K562 (cell line): ENCODE measurements around the gene HOXB8. TPM values are rescaled to one million over a fixed set of nuclear protein-coding genes. Genes with fewer than 3 reads are reported as not detected.

Experiments
- E2F1 ChIP-seq: sonication (generic); formaldehyde crosslinking; IDR thresholded peaks from 2 replicates; pipeline ENCODE4 v1.8.1; 2023; ENCODE audit warnings: mild to moderate bottlenecking, missing genetic modification reagents, moderate library complexity
- HNRNPLL ChIP-seq: fragments of 200-400 bp; formaldehyde crosslinking; IDR thresholded peaks from 2 replicates; pipeline ENCODE4 v1.6.1; 2017; ENCODE audit warnings: low read length, low read depth, mild to moderate bottlenecking; ENCODE audit not compliant: poor library complexity, severe bottlenecking
- JUN ChIP-seq, 2 experiments: sonication (generic) in 1 of 2; formaldehyde crosslinking in 1 of 2; IDR thresholded peaks; 2 replicates each; pipeline versions ENCODE4 v1.6.1 to v1.8.0; 2012 to 2022; ENCODE audit warnings: borderline replicate concordance in 2 of 2, mild to moderate bottlenecking in 2 of 2, improper control_type of control experiment in 1 of 2, low read depth in 1 of 2, low read length in 1 of 2, missing genetic modification reagents in 1 of 2
- NBN ChIP-seq: fragments of 450-650 bp; IDR thresholded peaks from 2 replicates; pipeline ENCODE4 v1.6.1; 2016; ENCODE audit warnings: low read depth, mild to moderate bottlenecking
- PHF8 ChIP-seq: fragments of 200-600 bp; sonication (generic); IDR thresholded peaks from 2 replicates; pipeline ENCODE4 v1.6.1; 2012; ENCODE audit warnings: mixed run types, mild to moderate bottlenecking, inconsistent platforms, low read length, moderate library complexity, borderline replicate concordance
- RAD51 ChIP-seq: fragments of 450-650 bp; IDR thresholded peaks from 2 replicates; pipeline ENCODE4 v1.7.1; 2016; ENCODE audit warnings: low read depth, mild to moderate bottlenecking, borderline replicate concordance
- polyA plus RNA-seq, 8 experiments: library from polyadenylated mRNA; depleted of rRNA in 4 of 8; stranded (reverse) in 5 of 8; unstranded in 3 of 8; fragments of >200 nt; fragmentation: Nextera tagmentation in 2 of 8; fragmentation: Illumina TruSeq in 1 of 8; extraction: Ambion mirVana in 2 of 8; extraction: Trizol in 1 of 8; gene quantifications; 2 replicates each; pipeline versions ENCODE4 v1.2.1 to v1.2.3, GENCODE V29; 2011 to 2014; ENCODE audit warnings: inconsistent platforms in 1 of 8, missing spikeins in 1 of 8
- total RNA-seq, 7 experiments: library from RNA; depleted of rRNA in 6 of 7; stranded (reverse); fragments of >200 nt in 6 of 7; fragmentation: Illumina TruSeq in 2 of 7; extraction: Trizol in 2 of 7; gene quantifications; 2 replicates each; pipeline versions ENCODE4 v1.2.1 to v1.2.3, GENCODE V29; 2011 to 2021; ENCODE audit warnings: low replicate concordance in 1 of 7
- TF ChIP-seq, protein P1 (sequence below): sonication (generic); formaldehyde crosslinking; IDR thresholded peaks from 2 replicates; pipeline ENCODE4 v1.8.0; 2022; ENCODE audit warnings: missing genetic modification reagents, mild to moderate bottlenecking, moderate library complexity, borderline replicate concordance
- TF ChIP-seq, protein P2 (sequence below): fragments of 450-650 bp; IDR thresholded peaks from 2 replicates; pipeline ENCODE4 v1.6.1; 2016; ENCODE audit warnings: mild to moderate bottlenecking, moderate library complexity
- TF ChIP-seq, protein P3 (sequence below), 2 experiments: fragments of 450-650 bp; conservative IDR thresholded peaks; 2 replicates each; pipeline ENCODE4 v1.6.1; 2017; ENCODE audit warnings: mild to moderate bottlenecking in 2 of 2, moderate library complexity in 2 of 2

Gene HOXB8
- total and polyA plus RNA-seq, 9 of the 15 experiments (the other 6 are each of a cell fraction or from before 2014, with no cell fraction given) = 0.52 to 23.8 (median 3.6) TPM

DNA sequence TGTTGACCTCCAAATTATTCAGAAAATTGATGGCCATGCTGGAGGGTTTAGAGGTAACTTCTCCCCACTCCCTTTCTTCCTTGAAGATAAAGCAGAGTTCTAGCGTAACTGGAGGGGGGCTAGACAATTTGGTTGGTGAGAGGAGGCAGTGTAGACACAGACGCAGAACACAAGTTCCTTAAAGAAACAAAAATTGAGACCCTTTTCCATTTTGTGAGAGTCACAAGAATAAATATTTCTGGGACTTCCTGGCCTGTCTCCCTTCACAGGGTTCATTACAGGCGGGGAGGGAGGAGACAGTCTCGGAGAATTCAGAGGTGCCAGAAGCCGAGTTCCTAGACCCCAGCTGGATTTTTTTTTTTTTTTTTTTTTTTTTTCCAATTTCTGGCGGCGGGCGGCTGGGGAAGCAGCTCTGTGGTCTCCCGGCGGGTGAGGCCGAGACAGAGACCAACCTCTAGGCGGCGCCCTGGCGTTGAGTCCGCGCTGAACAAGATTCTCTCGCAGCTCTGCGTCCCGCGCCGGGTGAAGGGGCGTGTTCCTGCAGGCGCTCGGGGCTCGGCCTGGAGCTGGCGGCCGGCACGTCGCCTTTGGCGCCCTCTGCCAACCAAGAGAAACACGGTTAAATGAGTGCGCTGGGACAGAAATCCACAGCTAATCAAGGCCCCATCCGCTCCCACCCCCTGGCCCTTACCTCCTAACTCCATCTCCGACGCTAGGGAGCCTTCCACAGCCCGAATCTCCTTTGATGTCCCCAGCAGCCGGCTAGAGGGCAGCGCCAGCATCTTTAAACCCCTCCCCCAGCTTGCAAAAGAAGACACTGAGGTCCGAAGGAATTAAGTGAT is 21.3 kb upstream of the HOXB8 start (continued):
- TF ChIP-seq HNRNPLL (peak; percentile 18), E2F1 (CRISPR knock-in tag) (no peak), JUN (IDR thresholded peaks at IDR 0.05; ENCODE audit: borderline replicate concordance, low read depth, low read length) (0 out of 2 replicates have a peak, but pooled peaks have one; percentile 23), JUN (CRISPR knock-in tag; IDR thresholded peaks at IDR 0.05; ENCODE audit: borderline replicate concordance) (no peak), RAD51 (no peak), NBN (0 out of 2 replicates have a peak, but pooled peaks have one; percentile 38), PHF8 (peak; percentile 14; the same call in 1 of the 2 replicates)
- TF ChIP-seq, protein P1, sequence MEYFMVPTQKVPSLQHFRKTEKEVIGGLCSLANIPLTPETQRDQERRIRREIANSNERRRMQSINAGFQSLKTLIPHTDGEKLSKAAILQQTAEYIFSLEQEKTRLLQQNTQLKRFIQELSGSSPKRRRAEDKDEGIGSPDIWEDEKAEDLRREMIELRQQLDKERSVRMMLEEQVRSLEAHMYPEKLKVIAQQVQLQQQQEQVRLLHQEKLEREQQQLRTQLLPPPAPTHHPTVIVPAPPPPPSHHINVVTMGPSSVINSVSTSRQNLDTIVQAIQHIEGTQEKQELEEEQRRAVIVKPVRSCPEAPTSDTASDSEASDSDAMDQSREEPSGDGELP (CRISPR knock-in tag) = peak; percentile 79
- TF ChIP-seq, protein P2, sequence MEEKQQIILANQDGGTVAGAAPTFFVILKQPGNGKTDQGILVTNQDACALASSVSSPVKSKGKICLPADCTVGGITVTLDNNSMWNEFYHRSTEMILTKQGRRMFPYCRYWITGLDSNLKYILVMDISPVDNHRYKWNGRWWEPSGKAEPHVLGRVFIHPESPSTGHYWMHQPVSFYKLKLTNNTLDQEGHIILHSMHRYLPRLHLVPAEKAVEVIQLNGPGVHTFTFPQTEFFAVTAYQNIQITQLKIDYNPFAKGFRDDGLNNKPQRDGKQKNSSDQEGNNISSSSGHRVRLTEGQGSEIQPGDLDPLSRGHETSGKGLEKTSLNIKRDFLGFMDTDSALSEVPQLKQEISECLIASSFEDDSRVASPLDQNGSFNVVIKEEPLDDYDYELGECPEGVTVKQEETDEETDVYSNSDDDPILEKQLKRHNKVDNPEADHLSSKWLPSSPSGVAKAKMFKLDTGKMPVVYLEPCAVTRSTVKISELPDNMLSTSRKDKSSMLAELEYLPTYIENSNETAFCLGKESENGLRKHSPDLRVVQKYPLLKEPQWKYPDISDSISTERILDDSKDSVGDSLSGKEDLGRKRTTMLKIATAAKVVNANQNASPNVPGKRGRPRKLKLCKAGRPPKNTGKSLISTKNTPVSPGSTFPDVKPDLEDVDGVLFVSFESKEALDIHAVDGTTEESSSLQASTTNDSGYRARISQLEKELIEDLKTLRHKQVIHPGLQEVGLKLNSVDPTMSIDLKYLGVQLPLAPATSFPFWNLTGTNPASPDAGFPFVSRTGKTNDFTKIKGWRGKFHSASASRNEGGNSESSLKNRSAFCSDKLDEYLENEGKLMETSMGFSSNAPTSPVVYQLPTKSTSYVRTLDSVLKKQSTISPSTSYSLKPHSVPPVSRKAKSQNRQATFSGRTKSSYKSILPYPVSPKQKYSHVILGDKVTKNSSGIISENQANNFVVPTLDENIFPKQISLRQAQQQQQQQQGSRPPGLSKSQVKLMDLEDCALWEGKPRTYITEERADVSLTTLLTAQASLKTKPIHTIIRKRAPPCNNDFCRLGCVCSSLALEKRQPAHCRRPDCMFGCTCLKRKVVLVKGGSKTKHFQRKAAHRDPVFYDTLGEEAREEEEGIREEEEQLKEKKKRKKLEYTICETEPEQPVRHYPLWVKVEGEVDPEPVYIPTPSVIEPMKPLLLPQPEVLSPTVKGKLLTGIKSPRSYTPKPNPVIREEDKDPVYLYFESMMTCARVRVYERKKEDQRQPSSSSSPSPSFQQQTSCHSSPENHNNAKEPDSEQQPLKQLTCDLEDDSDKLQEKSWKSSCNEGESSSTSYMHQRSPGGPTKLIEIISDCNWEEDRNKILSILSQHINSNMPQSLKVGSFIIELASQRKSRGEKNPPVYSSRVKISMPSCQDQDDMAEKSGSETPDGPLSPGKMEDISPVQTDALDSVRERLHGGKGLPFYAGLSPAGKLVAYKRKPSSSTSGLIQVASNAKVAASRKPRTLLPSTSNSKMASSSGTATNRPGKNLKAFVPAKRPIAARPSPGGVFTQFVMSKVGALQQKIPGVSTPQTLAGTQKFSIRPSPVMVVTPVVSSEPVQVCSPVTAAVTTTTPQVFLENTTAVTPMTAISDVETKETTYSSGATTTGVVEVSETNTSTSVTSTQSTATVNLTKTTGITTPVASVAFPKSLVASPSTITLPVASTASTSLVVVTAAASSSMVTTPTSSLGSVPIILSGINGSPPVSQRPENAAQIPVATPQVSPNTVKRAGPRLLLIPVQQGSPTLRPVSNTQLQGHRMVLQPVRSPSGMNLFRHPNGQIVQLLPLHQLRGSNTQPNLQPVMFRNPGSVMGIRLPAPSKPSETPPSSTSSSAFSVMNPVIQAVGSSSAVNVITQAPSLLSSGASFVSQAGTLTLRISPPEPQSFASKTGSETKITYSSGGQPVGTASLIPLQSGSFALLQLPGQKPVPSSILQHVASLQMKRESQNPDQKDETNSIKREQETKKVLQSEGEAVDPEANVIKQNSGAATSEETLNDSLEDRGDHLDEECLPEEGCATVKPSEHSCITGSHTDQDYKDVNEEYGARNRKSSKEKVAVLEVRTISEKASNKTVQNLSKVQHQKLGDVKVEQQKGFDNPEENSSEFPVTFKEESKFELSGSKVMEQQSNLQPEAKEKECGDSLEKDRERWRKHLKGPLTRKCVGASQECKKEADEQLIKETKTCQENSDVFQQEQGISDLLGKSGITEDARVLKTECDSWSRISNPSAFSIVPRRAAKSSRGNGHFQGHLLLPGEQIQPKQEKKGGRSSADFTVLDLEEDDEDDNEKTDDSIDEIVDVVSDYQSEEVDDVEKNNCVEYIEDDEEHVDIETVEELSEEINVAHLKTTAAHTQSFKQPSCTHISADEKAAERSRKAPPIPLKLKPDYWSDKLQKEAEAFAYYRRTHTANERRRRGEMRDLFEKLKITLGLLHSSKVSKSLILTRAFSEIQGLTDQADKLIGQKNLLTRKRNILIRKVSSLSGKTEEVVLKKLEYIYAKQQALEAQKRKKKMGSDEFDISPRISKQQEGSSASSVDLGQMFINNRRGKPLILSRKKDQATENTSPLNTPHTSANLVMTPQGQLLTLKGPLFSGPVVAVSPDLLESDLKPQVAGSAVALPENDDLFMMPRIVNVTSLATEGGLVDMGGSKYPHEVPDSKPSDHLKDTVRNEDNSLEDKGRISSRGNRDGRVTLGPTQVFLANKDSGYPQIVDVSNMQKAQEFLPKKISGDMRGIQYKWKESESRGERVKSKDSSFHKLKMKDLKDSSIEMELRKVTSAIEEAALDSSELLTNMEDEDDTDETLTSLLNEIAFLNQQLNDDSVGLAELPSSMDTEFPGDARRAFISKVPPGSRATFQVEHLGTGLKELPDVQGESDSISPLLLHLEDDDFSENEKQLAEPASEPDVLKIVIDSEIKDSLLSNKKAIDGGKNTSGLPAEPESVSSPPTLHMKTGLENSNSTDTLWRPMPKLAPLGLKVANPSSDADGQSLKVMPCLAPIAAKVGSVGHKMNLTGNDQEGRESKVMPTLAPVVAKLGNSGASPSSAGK = peak; percentile 80
- TF ChIP-seq, protein P3, sequence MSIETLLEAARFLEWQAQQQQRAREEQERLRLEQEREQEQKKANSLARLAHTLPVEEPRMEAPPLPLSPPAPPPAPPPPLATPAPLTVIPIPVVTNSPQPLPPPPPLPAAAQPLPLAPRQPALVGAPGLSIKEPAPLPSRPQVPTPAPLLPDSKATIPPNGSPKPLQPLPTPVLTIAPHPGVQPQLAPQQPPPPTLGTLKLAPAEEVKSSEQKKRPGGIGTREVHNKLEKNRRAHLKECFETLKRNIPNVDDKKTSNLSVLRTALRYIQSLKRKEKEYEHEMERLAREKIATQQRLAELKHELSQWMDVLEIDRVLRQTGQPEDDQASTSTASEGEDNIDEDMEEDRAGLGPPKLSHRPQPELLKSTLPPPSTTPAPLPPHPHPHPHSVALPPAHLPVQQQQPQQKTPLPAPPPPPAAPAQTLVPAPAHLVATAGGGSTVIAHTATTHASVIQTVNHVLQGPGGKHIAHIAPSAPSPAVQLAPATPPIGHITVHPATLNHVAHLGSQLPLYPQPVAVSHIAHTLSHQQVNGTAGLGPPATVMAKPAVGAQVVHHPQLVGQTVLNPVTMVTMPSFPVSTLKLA (conservative IDR thresholded peaks at IDR 0.05) = peak in 1 of 2 experiments; percentile 33; a peak in 2 of 4 replicates
